Body of pancreas (tissue), 4 donors: ENCODE results near the gene APC2. TPM values are rescaled to one million over a fixed set of nuclear protein-coding genes. Genes with fewer than 3 reads are reported as not detected.
A peak's percentile ranks its signal among the peaks of the same experiment; 100 is the strongest.

Experiments
- ATAC-seq: fragments of 150-250 bp; one replicate; pipeline ENCODE4 v1.9.1; 2016
- DNase-seq, 4 donors: peaks; one replicate each; pipeline ENCODE4 v3.0.0-alpha.2; 2019
- H3K27ac ChIP-seq, 4 donors: fragments of 200-600 bp; sonication (generic); 1 replicate in 3 of 4; 2 replicates in 1 of 4; pipeline versions ENCODE4 v1.5.1 to v1.6.1; 2016 to 2019; ENCODE audit warnings: mild to moderate bottlenecking in 1 of 4, mixed read lengths in 1 of 4, moderate library complexity in 1 of 4
- H3K27me3 ChIP-seq, 2 donors: fragments of 200-600 bp; sonication (generic); one replicate each; pipeline ENCODE4 v1.6.0; 2016; ENCODE audit warnings: mild to moderate bottlenecking in 1 of 2
- H3K36me3 ChIP-seq, 2 donors: fragments of 200-600 bp; sonication (generic); replicated peaks in 1 of 2; 2 replicates each; pipeline ENCODE4 v1.5.1; 2016; ENCODE audit warnings: low read depth in 2 of 2; ENCODE audit not compliant: insufficient read depth in 1 of 2
- H3K4me1 ChIP-seq: fragments of 200-600 bp; sonication (generic); one replicate; pipeline ENCODE4 v1.6.0; 2016
- H3K4me3 ChIP-seq, 2 donors: fragments of 200-600 bp; sonication (generic); 1 replicate in 1 of 2; 2 replicates in 1 of 2; pipeline ENCODE4 v1.5.1; 2016 to 2019
- H3K9me3 ChIP-seq, 3 donors: fragments of 200-600 bp; sonication (generic); 1 replicate in 2 of 3; 2 replicates in 1 of 3; pipeline ENCODE4 v1.5.1; 2016
- POLR2A ChIP-seq, 3 donors: fragments of 450-650 bp; IDR thresholded peaks; one replicate each; pipeline ENCODE4 v1.6.1; 2016; ENCODE audit warnings: antibody characterized with exemption in 3 of 3, mild to moderate bottlenecking in 2 of 3
- WGBS, 2 donors: methylation state at CpG; one replicate each; pipeline ENCODE4 v1.1.5; 2017; 5-methylcytosine and 5-hydroxymethylcytosine counted together
- intact Hi-C: fragments of 100-400 bp; cut with DNase I; formaldehyde crosslinking; loops from one replicate; pipeline ENCODE4 v1.15.1; 2023
- total RNA-seq, 2 donors: library from RNA; depleted of rRNA; stranded (reverse); fragments of >200 nt; gene quantifications; one replicate each; pipeline ENCODE4 v1.1.0, GENCODE V29; 2016
- TF ChIP-seq, protein P1 (sequence below), 7 experiments: fragments of 450-650 bp in 4 of 7; fragments of 200-600 bp in 3 of 7; sonication (generic) in 3 of 7; IDR thresholded peaks; one replicate each; pipeline ENCODE4 v1.5.1; 2016 to 2019; ENCODE audit warnings: antibody characterized with exemption in 7 of 7

Gene APC2, protein sequence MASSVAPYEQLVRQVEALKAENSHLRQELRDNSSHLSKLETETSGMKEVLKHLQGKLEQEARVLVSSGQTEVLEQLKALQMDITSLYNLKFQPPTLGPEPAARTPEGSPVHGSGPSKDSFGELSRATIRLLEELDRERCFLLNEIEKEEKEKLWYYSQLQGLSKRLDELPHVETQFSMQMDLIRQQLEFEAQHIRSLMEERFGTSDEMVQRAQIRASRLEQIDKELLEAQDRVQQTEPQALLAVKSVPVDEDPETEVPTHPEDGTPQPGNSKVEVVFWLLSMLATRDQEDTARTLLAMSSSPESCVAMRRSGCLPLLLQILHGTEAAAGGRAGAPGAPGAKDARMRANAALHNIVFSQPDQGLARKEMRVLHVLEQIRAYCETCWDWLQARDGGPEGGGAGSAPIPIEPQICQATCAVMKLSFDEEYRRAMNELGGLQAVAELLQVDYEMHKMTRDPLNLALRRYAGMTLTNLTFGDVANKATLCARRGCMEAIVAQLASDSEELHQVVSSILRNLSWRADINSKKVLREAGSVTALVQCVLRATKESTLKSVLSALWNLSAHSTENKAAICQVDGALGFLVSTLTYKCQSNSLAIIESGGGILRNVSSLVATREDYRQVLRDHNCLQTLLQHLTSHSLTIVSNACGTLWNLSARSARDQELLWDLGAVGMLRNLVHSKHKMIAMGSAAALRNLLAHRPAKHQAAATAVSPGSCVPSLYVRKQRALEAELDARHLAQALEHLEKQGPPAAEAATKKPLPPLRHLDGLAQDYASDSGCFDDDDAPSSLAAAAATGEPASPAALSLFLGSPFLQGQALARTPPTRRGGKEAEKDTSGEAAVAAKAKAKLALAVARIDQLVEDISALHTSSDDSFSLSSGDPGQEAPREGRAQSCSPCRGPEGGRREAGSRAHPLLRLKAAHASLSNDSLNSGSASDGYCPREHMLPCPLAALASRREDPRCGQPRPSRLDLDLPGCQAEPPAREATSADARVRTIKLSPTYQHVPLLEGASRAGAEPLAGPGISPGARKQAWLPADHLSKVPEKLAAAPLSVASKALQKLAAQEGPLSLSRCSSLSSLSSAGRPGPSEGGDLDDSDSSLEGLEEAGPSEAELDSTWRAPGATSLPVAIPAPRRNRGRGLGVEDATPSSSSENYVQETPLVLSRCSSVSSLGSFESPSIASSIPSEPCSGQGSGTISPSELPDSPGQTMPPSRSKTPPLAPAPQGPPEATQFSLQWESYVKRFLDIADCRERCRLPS (N-terminal part only)
- total RNA-seq = under 1 TPM in 1 of 2 donors, not detected in 1; 0.26 TPM

DNA sequence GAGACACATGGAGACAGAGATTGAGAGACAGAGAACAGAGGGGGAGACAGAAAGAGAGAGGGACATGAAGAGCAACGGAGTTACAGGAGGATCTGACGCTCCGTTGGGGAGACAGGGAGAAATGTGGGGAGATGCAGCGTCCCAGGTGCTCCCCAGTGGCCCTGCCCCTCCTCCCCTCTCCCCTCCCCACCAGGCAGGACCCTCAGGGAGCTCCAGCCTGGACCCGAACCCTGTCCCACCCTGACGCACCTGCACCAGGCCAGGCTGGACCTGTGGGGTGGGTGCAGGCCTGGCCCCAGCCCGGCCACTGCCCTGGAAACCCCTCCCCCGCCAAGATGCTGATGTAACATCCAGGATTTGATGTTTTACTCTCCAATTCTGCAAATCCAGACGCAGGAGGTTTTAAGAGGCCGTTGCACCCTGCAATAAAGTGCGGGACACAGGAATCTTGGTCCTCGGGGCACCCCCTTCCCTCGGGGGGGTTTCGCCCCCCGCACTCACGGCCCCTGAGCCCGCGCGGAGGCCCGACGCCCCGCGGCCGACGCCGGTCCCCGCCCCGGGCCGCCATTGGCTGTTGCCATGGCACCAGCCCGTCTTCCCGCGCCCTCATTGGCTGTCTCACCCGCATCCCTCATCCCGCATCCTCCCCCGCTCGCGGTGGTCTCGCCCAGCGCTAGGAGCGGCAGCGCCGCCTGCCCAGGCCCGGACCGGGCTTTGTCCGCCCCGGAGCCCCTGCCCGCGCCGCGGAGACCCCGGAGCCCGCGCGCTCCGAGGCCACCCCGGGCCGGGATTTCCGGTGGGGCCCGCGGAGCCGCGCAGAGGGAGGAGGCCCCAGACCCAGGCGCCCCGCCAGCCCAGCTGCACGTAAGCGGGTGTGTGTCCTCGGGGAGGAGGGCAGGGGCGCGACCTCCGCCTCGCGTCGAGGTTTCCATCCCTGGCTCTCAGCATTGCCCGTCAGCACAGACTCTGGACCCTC lies at the start of gene APC2:
APC2 (plus strand) TSS at position 655 of the 976 bp plus-strand sequence. CDS start 2,881 bp downstream, outside the sequence.
- H3K27me3 ChIP-seq = peaks cover 4 to 74% of the 10 kb centered on the region in 2 donors
- TF ChIP-seq POLR2A (IDR thresholded peaks at IDR 0.05) = no peak
- TF ChIP-seq, protein P1, sequence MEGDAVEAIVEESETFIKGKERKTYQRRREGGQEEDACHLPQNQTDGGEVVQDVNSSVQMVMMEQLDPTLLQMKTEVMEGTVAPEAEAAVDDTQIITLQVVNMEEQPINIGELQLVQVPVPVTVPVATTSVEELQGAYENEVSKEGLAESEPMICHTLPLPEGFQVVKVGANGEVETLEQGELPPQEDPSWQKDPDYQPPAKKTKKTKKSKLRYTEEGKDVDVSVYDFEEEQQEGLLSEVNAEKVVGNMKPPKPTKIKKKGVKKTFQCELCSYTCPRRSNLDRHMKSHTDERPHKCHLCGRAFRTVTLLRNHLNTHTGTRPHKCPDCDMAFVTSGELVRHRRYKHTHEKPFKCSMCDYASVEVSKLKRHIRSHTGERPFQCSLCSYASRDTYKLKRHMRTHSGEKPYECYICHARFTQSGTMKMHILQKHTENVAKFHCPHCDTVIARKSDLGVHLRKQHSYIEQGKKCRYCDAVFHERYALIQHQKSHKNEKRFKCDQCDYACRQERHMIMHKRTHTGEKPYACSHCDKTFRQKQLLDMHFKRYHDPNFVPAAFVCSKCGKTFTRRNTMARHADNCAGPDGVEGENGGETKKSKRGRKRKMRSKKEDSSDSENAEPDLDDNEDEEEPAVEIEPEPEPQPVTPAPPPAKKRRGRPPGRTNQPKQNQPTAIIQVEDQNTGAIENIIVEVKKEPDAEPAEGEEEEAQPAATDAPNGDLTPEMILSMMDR (IDR thresholded peaks at IDR 0.05) = no peak
- 4 to 38% methylated on average over 5 to 60 of the region's 74 CpGs for WGBS, 2 donors
- H3K36me3 ChIP-seq = no peaks in the 10 kb centered on the region
- ATAC-seq (no peak), DNase-seq (no peak)
- H3K4me3 ChIP-seq = no peak within 1 kb of the TSS
- intact Hi-C loops = no loop called here
- peaks cover 42% of the 10 kb centered on the region for H3K4me1 ChIP-seq
- no peaks in the 10 kb centered on the region for H3K9me3 ChIP-seq
- H3K27ac ChIP-seq = no peak within 1 kb of the TSS

DNA sequence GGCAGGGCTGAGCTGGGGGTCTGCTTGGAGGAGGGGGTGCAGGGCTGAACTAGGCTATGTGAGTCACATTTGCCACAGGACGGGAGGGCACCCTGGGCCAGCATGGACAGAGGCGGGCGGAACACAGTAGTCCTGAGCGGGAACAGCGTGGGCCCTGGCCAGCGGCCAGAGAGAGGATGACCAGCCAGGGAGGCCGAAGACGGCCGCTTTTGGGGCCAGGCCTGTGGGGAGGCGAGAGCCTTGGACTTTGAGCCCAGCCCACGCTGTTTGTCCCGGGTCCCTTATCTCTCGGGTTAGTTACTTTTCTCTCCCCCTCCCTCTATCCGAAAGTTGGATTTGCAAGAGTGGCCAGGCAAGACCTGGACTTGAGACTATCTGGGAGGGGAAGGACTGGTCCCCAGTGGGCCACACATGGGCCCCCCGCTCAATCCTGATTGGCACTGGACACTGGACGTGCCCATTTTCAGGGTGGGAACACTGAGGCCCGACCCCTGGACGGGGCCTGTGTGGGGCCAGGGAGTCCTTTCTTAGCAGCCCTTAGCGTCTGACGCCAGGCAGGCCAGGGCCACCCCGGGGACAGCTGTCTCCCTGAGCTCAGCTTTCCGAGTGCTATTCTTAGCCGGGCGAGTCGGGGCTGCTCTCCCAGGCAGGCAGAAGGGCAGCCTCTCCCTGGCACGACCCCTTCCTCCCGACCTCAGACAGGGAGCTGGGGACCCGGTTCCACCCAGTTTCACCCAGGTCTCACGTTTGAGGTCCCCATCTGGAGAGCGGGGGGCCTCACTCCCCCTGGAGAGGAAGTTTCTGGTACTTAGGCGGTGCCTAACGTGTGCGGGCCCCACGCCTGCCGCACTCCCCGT lies 49.4 kb upstream of the APC2 start:
- no peaks in the 10 kb centered on the region for H3K27me3 ChIP-seq
- 4 to 17% methylated on average over 16 to 33 of the region's 36 CpGs for WGBS, 2 donors

DNA sequence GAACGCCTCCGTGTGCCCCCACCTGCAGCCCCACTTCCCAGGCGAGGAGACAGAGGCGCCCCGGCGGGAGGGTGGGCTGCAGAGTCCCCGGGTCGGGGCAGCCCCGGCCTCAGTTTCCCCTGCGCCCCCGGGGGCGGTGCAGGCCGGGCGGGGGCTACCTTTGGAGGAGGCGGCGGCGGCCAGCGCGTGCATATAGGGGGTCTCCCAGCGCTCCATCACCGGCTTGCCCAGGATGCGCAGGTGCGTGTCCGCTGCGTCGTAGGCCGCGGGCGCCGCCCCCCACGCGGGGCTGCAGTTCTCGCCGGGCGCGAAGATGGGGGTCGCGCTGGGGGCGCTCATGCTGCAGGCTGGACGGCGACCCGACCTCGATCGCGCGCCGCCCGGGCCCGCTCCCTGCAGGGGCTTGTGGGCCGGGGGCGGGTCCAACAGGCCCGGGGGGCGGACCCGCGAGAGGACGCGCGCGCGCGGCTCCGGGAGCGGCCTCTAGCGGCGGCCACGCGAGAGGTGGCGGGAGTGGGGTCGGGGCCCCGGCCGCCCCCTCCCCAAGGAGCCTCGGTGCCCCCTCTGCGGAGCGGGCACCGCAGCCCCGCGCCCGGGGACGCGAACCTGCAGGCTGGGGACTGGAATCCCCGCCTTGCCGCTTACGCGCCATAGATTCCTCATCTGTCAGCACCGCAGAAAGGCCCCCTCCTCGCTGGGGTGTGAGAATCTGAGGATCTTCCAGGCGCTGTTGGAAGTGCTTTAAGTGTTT lies 48.6 kb upstream of the APC2 start, which contains the start of gene GAMT:
GAMT (minus strand) TSS at position 405 of the 751 bp plus-strand sequence; CDS start at position 339, 66 bp downstream.
- Histone ChIP-seq H3K36me3 (no peaks in the 10 kb centered on the region), H3K27ac (peak within 1 kb of the TSS; percentile 75 to 87 (median 84)), H3K4me3 (peak within 1 kb of the TSS; percentile 75 to 76), H3K27me3 (no peaks in the 10 kb centered on the region), H3K9me3 (no peaks in the 10 kb centered on the region), H3K4me1 (peaks cover 60% of the 10 kb centered on the region)
- intact Hi-C loops = no loop called here
- no peak for TF ChIP-seq POLR2A (IDR thresholded peaks at IDR 0.05)
- TF ChIP-seq, protein P1 (IDR thresholded peaks at IDR 0.05) = peak in 5 of 7 experiments; percentile 19 to 55 (median 42)
- DNase-seq (peak; percentile 42 to 72 (median 58)), ATAC-seq (peak; percentile 52)
- 1% methylated on average over 27 to 62 of the region's 87 CpGs for WGBS, 2 donors

More for the DNA sequence above, 49.4 kb upstream of the APC2 start:
- peak; percentile 39 to 74 (median 69) for TF ChIP-seq POLR2A (IDR thresholded peaks at IDR 0.05)
- TF ChIP-seq, protein P1 (IDR thresholded peaks at IDR 0.05) = peak in 1 of 7 experiments; percentile 5
- H3K4me3 ChIP-seq = peak overlapping the region; percentile 75 to 76
- peak; percentile 66 for ATAC-seq
- H3K4me1 ChIP-seq = peaks cover 64% of the 10 kb centered on the region
- DNase-seq = peak; percentile 83 to 88 (median 86)
- no peaks in the 10 kb centered on the region for H3K36me3 ChIP-seq
- intact Hi-C loops = no loop called here
- H3K9me3 ChIP-seq = no peaks in the 10 kb centered on the region
- peak overlapping the region; percentile 75 to 87 (median 84) for H3K27ac ChIP-seq
